ENCODE measurements around the gene ADNP2.

ADNP2 gene

DNA sequence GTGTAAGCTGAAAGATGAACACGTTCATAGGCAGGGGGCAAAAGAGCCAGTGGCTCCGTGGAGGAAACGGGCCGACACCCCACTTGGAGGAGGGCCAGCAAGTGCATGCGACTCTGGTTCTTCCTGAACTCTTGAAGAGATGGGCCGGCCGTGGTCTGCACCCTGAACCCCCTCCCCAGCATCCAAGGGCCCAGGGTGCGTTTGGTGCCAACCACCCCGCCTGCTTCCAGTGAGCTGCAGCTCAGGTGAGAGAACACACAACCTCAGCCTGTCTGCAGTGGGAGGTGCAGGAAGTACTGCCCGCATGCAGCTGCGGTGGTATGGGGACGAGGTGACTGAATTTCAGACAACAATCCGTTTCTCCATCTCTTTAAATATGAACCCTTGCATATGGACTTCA, 58.9 kb downstream of the ADNP2 start:
- no peak for DNase-seq (ENCODE audit: low read depth)
- H3K4me3 ChIP-seq (ENCODE audit: low read depth, low read length), result no peak overlapping the region

DNA sequence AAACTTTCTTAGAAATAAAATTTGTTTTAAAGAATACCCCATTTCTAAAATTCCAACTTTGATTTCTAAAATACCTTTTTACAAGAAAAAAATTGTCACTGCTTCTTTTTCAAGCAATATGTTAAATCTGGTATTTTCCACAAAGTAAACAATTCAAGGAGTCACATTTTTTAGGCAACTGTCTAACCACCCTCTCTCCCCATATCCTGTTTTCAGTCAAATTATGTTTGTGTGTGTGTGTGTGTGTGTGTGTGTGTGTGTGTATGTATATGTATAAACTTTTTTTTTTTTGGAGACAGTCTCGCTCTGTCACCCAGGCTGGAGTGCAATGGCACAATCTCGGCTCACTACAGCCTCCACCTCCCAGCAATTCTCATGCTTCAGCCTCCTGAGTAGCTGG, 59.3 kb downstream of the ADNP2 start:
- H3K4me3 ChIP-seq (ENCODE audit: low read depth, low read length), result no peak overlapping the region
- DNase-seq (ENCODE audit: low read depth), result no peak

GRCh38 chr18:80168982-80169381, 59.9 kb downstream of the ADNP2 start:
- DNase-seq (ENCODE audit: low read depth), result no peak

DNA sequence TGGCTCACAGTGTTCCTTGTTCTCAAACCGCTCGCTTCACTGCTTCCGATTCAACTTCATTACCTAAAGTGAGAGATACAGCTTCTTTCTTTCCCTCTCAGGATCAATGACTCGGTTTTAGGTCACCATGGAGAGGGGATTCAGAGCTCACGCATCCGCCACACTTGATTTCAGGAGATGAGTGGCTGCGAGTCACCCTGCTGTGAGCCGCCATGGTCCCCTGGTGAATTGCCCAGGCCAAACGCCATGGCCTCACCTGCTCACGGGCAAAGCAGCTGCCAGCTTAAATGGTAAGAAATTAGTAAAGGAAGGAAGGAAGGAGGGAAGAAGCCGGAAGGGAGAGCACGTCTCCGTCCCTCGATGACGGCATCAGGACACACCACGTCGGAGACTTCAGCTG, 60.5 kb downstream of the ADNP2 start:
- H3K4me3 ChIP-seq (ENCODE audit: low read depth, low read length), result no peak overlapping the region
- no peak for DNase-seq (ENCODE audit: low read depth)

More at GRCh38 chr18:80168982-80169381, 59.9 kb downstream of the ADNP2 start:
- no peak overlapping the region for H3K4me3 ChIP-seq (ENCODE audit: low read depth, low read length)

- H3K4me3 ChIP-seq (ENCODE audit: low read depth, low read length), result no peak overlapping the region
- DNase-seq (ENCODE audit: low read depth), result no peak
Measured at GRCh38 chr18:80170395-80171053, 61.5 kb downstream of the ADNP2 start.

DNA sequence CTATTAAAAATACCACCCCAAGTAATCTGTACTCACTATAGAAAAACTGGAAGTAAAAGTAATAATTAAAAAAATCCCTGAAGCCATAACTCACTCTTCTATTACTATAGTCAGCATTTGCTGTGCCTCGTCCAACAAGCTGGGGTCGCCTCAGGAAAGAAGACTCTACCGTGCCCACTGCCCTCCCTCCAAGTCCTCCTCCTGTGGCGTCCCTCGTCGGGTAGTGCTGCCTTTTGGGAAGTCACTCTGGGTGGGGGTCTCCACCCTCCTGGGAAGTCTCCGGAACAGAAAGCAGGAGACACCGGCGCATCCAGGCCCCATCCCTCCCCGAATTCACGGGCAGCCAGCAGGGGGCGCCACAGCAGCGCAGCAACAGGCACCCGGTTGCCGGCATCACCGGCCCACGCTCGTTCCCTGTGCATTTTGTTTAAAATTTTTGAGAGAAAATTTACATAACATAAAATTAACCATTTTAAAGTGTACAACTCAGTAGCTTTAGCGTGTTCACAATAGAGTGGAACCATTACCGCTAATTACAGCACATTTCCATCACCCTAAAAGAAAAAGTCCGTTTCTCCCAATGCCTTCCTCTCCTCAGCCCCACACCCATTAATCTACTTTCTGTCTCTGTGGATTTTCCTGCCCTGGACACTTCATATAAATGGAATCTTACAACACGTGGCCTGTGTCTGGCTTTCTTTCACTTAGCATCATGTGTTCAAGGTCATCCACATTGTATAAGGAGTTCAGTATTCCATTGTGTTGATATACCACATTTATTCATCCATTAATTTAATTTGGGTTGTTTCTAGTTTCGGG, 62.2 kb downstream of the ADNP2 start:
- peak overlapping the region; percentile 20 for H3K4me3 ChIP-seq (ENCODE audit: low read depth, low read length)
- DNase-seq (ENCODE audit: low read depth), result no peak

DNA sequence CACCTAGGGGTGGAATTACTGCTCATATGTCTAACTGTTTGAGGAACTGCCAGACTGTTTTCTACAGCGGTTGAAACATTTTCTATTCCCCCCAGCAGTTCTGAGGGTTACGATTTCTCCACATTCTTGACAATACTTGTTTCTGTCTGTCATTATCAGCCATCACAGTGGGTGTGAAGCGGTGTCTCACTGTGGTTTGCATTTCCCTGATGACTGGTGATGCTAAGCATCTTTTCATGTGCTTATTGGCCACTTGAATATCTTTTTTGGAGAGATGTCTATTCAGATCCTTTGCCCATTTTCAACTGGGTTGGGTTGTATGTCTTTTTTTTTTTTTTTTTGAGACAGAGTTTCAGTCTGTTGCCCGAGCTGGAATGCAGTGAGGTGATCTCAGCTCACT, 63.0 kb downstream of the ADNP2 start:
- DNase-seq (ENCODE audit: low read depth), result no peak
- H3K4me3 ChIP-seq (ENCODE audit: low read depth, low read length), result no peak overlapping the region

- DNase-seq (ENCODE audit: low read depth), result no peak
- no peak overlapping the region for H3K4me3 ChIP-seq (ENCODE audit: low read depth, low read length)
Measured at GRCh38 chr18:80173060-80173459, 64.0 kb downstream of the ADNP2 start.

DNA sequence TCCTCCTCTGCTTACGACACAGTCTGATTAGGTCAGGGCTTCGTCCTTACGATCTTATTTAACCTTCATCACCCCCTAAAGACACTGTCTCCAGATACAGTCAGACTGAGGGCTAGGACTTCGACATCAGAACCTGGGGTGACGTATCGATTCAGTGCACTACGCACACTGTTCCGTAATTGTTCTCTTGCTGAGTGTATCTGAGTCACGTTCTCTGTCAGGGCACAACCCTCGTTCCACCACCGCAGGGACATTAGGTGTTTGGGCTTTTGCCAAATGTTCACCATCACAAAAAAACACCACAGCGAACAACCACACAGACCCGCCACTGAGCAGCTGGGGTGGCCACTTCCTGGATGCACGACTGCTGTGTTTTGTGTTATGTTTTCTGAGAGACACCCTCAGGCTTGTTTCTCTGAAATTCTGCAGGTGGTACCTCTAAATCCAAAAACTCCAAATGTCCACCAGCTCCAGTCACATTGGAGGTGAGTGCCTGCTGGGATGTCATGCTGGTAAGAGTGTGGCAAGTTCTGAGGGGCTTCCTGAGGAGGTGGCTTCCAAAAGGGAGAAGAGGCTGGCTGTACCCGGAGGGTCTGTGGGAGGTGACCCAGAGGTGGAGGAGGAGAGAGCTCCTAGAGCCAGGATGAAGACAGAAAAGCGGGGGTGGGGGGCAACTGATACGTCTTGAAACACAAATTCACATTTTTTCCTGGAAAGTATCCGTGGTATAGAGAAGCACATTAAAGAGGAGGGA, 66.6 kb downstream of the ADNP2 start:
- no peak for DNase-seq (ENCODE audit: low read depth)
- no peak overlapping the region for H3K4me3 ChIP-seq (ENCODE audit: low read depth, low read length)

DNA sequence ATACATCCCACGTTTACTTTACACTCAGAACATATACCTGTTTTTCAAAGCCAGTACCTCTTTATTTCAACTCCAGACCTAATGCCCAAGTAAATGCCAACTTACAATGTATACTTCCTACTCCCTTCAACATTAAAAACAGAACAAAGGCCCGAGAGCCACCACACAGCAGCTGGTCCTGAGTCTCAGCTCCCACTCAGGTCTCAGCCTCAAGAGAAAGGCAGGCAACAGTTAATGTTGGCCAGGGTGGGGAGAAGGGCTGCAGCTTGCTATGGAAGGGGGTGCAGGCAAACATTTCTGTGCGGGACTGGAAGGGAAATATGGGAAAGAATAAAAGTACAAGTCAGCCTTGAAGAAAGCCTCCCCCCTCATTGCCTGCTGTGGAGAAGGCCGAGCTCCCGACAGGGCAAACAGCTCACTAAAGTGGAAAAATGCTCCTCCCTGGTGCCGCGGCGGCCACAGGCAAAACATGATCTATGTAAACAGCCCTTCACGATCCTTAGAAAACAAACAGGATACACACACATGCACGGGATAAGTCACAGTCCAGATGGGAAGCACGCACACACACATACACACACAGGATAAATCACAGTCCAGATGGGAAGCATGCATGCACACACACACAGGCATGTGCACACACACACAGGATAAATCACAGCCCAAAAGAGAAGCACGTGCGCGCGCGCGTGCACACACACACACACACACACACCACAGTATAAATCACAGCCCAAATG, 67.4 kb downstream of the ADNP2 start:
- no peak for DNase-seq (ENCODE audit: low read depth)

GRCh38 chr18:80177128-80177527, 68.1 kb downstream of the ADNP2 start:
- DNase-seq (ENCODE audit: low read depth), result no peak
- H3K4me3 ChIP-seq (ENCODE audit: low read depth, low read length), result no peak overlapping the region

More for the DNA sequence above, 67.4 kb downstream of the ADNP2 start:
- no peak overlapping the region for H3K4me3 ChIP-seq (ENCODE audit: low read depth, low read length)

DNA sequence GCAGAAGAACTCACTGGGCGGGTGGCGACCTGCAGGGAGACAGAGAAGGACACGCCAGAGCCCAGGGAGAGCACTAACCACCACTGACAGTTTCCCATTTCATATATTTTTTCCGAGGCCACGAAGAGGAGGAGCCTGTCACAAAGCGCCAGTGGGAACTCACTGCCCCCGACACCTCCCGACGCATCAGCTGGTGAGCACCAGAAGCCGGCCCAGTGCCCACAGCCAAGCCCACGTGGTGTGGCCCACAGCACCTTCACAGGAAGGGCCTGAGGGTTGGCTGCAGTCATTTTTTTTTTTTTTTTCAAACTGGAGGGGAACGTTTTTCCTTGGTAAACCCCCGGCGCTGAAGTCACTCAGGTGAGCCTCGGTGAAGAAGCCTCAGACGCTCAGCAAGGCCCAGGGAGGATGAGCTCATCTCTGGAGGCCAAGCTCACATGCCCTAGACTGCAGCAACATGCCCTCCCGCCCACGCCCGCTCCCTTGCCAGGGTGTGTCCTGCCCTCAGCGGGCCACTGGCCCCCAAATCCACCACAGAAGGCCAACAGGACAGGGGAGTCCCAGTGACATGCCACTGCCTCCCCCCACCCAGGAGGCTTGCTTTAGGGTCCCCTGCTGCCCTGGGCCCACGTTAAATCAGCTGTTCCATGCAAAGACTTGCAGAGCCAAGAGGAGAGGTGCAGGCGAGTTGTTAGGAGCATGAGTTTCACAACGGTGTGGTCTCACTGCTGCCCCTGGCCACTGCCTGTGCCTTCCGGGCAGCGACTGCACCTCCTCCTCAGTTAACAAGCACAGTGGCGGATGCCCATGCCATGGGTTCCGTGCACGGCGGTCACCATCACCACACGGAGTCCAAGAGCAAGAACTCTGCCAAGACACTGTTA, 70.1 kb downstream of the ADNP2 start:
- no peak overlapping the region for H3K4me3 ChIP-seq (ENCODE audit: low read depth, low read length)
- no peak for DNase-seq (ENCODE audit: low read depth)

DNA sequence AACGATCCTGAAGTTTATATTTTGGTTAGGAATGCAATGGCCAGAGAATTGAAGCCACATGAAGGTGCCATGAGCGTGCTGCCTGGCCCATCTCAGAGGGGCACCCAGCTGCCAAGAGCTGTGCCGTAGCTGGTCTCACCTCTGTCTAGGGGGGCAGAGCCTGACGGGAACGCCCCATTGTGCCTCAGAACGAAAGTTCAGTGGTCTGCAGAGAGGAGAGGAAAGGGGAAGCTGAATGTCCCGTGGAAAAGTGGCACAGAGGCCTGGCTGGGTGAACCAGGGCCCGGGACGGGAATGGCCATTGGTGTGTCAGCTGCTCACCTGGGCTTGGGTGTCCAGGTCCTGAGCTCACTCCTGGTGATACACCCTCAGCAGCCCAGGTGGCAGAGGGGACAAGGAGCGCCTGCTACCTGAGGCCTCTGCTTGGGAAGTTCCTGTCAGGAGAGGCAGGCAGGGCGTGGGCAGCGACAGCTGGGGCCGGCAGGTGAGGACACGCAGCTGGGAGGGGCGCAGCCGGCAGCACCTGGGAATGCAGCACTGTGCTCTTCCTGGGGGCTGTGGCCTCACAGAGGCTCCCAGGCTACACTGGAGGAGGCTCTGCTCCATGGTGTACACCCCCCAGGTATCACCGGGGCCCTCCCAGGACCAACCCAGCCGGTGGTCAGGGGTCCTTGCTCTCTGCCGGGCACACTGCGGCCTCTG, 70.9 kb downstream of the ADNP2 start:
- no peak overlapping the region for H3K4me3 ChIP-seq (ENCODE audit: low read depth, low read length)
- no peak for DNase-seq (ENCODE audit: low read depth)

DNA sequence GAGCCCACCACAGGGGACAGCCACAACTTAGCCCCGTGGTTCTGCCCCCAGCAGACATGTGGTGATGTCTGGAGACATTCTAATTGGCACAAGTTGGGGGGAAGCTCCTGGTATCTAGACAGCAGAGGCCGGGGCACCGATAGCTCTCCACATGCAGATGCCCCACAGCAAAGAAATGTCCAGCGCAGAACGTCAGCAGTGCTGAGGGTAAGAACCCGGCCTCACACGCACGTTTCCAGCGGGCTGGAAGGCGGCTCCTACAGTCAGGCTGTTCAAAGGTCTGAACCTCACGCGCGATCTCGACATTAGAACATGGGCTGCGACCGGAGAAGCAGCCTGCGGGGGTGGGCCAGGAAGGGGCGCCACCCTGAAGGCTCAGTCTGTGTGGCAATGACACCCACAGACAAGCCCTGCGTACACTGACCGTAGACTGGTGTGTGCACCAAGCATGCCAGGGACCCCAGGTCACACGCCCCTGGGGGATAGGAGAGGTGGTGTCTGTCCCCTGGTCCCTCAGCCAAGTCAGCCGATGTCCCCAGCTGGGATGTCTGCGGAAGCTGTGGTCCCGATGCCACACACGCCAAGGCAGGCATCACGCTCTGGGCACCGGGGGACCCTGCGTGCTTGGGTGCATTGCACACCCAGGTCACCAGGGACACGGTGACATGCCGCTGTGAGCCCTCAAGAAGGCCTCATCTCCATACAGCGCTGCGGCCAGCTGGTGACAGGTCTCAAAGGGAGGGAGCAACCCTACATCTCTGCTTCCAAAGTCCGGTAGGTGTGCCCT, 71.9 kb downstream of the ADNP2 start:
- no peak for DNase-seq (ENCODE audit: low read depth)
- H3K4me3 ChIP-seq (ENCODE audit: low read depth, low read length), result no peak overlapping the region

- DNase-seq (ENCODE audit: low read depth), result no peak
- no peak overlapping the region for H3K4me3 ChIP-seq (ENCODE audit: low read depth, low read length)
Measured at GRCh38 chr18:80181642-80182461, 72.8 kb downstream of the ADNP2 start.

GRCh38 chr18:80182855-80183254, 73.8 kb downstream of the ADNP2 start:
- H3K4me3 ChIP-seq (ENCODE audit: low read depth, low read length), result no peak overlapping the region
- DNase-seq (ENCODE audit: low read depth), result no peak
